ENCODE data around the gene GNAQ. TPM values are rescaled to one million over a fixed set of nuclear protein-coding genes. Genes with fewer than 3 reads are reported as not detected.
"Not testable (repeated sequence)": the region's sequence is repeated elsewhere in the genome, so short reads cannot be mapped to it uniquely, and the experiment has no call there.

Gene GNAQ
- total RNA-seq, 2 donors from 2014 or later = 57.1 to 68.1 TPM

DNA sequence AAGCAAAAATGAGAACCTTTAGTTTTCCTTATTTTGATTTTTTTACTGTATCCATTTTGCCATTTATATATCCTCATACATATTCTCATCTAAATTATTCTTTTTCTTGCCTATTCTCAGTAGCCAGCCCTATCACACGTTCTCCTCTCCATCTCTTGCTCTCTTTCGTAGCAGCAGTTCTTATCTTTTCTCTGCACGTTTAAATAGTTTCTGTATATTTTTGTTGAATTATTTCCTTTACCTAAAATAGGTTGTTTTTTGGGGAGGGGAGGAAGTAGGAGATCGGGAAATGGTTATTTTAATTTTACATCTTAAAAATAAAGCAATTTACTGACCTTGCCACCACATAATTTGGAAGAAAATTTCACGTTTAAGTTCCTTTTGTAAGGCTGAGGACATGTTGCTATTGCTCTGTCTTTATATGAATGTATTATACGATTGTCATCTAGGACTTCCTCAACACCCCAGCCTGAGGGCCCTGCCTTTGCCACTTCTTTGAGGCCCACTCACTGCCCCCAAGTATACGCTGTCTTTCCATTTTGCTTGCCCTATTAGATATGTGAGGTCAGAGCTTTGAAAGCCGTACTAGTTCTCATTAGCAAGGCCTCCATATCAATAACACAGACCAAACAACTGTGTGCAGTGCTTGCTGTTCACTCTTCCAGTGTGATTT is 140.3 kb downstream of the GNAQ start:
- no peak overlapping the region for H3K4me3 Mint-ChIP-seq
- H3K36me3 Mint-ChIP-seq (ENCODE audit: low read depth) = peaks cover 2% of the 10 kb centered on the region
- DNase-seq = no peak
- ATAC-seq = no peak
- peak overlapping the region; percentile 66 for H3K27ac Mint-ChIP-seq
- no peaks in the 10 kb centered on the region for H3K9me3 ChIP-seq (ENCODE audit: control insufficient read depth, low read length, poor library complexity, severe bottlenecking)
- H3K27me3 Mint-ChIP-seq = no peaks in the 10 kb centered on the region
- H3K4me1 Mint-ChIP-seq = peaks cover 21% of the 10 kb centered on the region

DNA sequence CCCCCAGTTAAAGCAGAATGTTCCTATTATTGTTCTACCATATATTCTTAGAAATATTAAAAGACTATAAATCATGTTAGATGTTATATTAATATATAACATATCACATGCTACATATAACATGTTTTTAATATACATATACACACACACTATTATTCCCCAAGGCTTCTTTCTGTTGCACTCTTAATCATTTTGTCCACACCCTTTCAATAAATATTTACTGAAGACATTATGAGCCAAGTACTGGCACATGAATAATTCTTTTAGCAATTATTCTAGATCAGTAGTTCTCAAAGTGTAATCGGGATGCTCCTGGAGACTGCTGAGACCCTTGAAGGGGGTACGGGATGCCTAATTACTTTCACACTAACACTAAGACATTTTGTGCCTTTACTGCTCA is 143.9 kb downstream of the GNAQ start:
- ATAC-seq = no peak
- H3K9me3 ChIP-seq (ENCODE audit: control insufficient read depth, low read length, poor library complexity, severe bottlenecking) = no peaks in the 10 kb centered on the region
- peaks cover 25% of the 10 kb centered on the region for H3K4me1 Mint-ChIP-seq

DNA sequence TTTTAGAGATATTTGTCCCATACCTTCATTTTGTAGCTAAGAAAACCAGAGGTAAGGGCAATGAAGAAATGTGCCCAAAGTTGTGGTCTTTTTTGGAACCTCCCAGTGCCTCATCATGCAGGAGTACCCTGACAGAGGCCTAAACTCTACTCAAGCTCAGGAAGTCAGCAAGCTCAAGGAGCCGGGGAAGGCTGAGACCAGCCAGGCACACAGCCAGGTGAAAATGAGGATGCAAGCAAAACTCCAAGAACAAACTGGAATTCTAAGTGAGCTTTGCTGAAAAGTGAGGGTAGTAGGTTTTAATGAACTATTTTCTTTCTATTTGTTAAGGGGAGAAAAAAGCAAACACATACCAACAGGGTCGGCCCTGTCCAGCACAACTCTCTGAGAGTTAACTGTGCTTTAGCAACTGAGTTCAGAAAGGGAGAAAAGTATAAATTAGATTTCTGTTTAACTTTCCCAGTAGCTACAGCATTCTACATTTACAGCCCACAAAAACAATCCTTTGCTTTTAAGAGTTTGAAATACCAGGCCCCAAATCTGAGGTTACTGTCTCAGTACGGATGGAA is 146.4 kb downstream of the GNAQ start:
- Mint-ChIP-seq H3K4me3 (no peak overlapping the region), H3K36me3 (ENCODE audit: low read depth) (peaks cover 5% of the 10 kb centered on the region), H3K27ac (no peak overlapping the region), H3K27me3 (no peaks in the 10 kb centered on the region), H3K4me1 (peaks cover 16% of the 10 kb centered on the region)
- ATAC-seq (no peak), DNase-seq (no peak)
- H3K9me3 ChIP-seq (ENCODE audit: control insufficient read depth, low read length, poor library complexity, severe bottlenecking) = no peaks in the 10 kb centered on the region

More for the DNA sequence above, 143.9 kb downstream of the GNAQ start:
- DNase-seq = no peak
- H3K4me3 Mint-ChIP-seq = no peak overlapping the region
- no peaks in the 10 kb centered on the region for H3K27me3 Mint-ChIP-seq
- peaks cover 5% of the 10 kb centered on the region for H3K36me3 Mint-ChIP-seq (ENCODE audit: low read depth)
- H3K27ac Mint-ChIP-seq = no peak overlapping the region

DNA sequence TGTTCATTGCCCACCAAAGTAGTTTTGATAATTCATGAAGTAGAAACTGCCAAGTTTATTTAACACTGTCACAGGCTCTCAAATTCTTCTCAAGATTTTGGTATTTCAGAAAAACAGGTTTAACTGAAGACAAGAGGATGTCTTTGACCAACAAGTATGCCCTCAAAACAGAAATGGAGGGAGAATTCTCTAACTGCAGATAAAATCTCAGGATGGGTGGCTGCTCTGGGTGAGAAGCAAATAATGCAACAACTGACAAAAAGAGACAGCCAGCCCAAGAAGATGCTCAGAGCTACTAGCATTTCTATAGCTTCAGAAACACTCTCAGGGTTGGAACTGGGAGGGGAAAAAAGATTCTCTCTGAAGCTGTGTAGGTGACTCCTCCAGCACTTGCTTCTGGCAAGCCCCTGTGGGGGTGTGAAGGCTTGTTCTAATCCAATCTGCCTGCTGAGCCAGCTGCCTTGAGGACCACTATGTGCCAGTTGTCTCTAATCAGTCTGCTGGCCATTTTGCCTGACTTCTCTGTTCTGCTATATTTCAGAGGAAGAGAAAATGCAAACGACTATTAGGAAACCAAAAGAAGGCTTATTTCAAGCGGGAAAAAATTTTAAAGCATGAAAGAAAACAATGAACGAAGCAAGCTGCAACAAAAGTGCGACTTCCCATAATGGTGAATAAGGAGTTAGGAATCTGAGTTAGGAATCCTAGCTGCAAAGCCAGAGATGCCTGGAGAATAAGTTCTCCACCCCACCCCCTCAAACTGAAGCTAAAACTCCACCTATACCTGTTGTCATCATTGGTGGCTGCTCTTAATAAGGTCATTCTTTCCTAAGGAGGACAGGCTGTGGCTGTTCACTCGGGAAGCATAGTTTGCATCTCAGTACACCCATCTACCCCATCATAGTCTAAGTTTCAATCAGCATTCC is 147.5 kb downstream of the GNAQ start:
- Mint-ChIP-seq H3K27ac (peak overlapping the region; percentile 27), H3K4me1 (peaks cover 12% of the 10 kb centered on the region), H3K36me3 (ENCODE audit: low read depth) (peaks cover 3% of the 10 kb centered on the region), H3K4me3 (no peak overlapping the region), H3K27me3 (no peaks in the 10 kb centered on the region)
- no peak for ATAC-seq
- DNase-seq = no peak
- H3K9me3 ChIP-seq (ENCODE audit: control insufficient read depth, low read length, poor library complexity, severe bottlenecking) = no peaks in the 10 kb centered on the region

DNA sequence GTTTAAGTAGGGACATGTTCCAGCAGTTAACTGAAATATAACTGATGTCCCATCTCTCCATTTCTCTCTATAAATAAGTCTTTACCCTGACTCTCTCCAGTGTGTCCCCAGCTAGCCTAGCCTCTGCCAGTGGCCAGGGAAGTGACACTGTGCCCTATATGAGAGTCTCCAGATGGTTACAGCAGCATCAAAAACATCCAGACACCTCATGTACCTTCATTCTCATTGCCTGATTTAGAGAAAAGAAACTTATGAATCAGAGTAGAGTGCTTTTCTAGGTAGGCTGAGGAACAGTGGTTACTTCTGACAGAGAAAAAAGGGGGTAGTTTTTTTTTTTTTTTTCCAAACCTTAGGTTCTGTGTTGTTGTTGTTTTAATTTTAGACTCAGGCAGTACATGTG is 148.5 kb downstream of the GNAQ start:
- H3K27ac Mint-ChIP-seq = no peak overlapping the region
- H3K36me3 Mint-ChIP-seq (ENCODE audit: low read depth) = peaks cover 3% of the 10 kb centered on the region
- no peak overlapping the region for H3K4me3 Mint-ChIP-seq
- no peaks in the 10 kb centered on the region for H3K27me3 Mint-ChIP-seq
- no peaks in the 10 kb centered on the region for H3K9me3 ChIP-seq (ENCODE audit: control insufficient read depth, low read length, poor library complexity, severe bottlenecking)
- ATAC-seq (no peak), DNase-seq (no peak)
- H3K4me1 Mint-ChIP-seq = peaks cover 12% of the 10 kb centered on the region

DNA sequence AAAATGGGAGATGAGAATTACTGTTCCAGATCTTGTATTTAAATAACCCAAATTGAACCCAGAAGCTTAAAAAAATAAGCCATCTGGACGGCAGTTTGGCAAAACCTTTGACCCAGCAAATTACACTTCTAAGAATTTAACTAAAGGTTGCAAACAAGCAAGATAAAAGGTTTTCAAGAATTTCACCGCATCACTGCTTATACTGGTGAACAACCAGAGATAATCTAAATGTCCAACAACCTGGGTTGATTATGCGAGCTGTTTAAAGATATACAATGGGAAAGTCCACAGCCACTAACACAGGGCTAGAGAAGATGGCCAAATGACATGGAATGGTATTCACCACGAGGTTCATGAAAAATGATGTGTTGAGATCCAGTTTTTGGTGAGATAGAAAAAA is 149.3 kb downstream of the GNAQ start:
- no peak overlapping the region for H3K27ac Mint-ChIP-seq
- H3K27me3 Mint-ChIP-seq = no peaks in the 10 kb centered on the region
- peaks cover 17% of the 10 kb centered on the region for H3K4me1 Mint-ChIP-seq
- no peak overlapping the region for H3K4me3 Mint-ChIP-seq
- DNase-seq (no peak), ATAC-seq (no peak)
- H3K9me3 ChIP-seq (ENCODE audit: control insufficient read depth, low read length, poor library complexity, severe bottlenecking) = no peaks in the 10 kb centered on the region
- peaks cover 3% of the 10 kb centered on the region for H3K36me3 Mint-ChIP-seq (ENCODE audit: low read depth)

DNA sequence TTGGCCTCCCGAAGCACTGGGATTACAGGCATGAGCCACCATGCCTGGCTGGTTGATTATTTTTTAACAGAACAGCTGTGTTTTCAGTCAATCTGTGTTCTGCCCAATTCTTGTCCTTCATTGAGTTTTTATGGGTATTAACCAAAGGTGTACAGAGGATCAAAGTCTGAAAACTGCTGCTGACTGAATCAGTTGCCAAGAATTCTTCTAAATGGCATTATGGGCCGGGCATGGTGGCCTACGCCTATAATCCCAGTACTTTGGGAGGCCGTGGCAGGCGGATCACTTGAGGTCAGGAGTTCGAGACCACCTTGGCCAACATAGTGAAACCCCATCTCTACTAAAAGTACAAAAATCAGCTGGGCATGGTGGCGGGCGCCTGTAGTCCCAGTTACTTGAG is 150.0 kb downstream of the GNAQ start:
- ATAC-seq; H3K9me3 ChIP-seq (ENCODE audit: control insufficient read depth, low read length, poor library complexity, severe bottlenecking); DNase-seq; H3K4me3 Mint-ChIP-seq; H3K27me3 Mint-ChIP-seq; H3K36me3 Mint-ChIP-seq (ENCODE audit: low read depth); H3K27ac Mint-ChIP-seq: not testable (repeated sequence)
- peaks cover 17% of the 10 kb centered on the region for H3K4me1 Mint-ChIP-seq

DNA sequence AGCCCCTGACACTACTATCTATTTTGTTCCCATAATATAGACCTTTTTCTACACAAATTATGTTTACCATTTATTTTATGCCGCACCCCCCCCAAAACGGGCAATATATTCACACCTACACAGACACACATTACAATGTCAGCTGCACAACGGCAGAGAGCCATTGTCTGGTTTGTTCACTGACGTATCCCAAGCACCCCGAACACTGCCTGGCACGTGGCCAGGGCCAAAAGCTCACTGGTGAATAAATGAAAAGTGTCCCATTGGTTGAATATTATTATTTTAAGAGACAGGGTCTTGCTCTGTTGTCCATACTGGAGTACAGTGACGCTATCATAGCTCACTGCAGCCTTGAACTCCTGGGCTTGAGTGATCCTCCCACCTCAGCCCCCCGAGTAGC is 150.5 kb downstream of the GNAQ start:
- no peak for DNase-seq
- no peaks in the 10 kb centered on the region for H3K27me3 Mint-ChIP-seq
- H3K36me3 Mint-ChIP-seq (ENCODE audit: low read depth) = peaks cover 3% of the 10 kb centered on the region
- no peaks in the 10 kb centered on the region for H3K9me3 ChIP-seq (ENCODE audit: control insufficient read depth, low read length, poor library complexity, severe bottlenecking)
- H3K27ac Mint-ChIP-seq = no peak overlapping the region
- H3K4me1 Mint-ChIP-seq = peaks cover 17% of the 10 kb centered on the region
- no peak overlapping the region for H3K4me3 Mint-ChIP-seq
- ATAC-seq = no peak

DNA sequence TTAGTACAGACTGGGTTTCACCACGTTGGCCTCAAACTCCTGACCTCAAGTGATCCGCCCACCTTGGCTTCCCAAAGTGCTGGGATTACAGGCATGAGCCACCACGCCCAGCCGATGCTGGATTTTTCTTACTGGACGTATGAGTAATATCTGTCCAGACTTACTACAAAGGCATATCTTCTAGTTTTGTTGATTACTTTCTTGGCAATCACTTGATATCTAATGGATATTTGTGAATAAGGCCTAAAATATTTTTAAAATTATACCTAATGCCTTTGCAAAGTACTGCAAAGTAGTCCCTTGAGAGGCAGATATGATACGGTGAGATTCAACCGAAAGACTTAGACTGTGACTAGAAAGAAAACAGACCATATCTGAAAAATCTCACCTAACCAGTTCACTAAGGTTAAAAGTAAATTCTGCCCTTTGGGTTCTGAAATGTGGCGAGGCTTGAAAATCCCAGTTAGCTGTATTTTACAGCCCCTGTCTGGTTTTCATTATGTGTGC is 152.1 kb downstream of the GNAQ start:
- Mint-ChIP-seq H3K27me3 (no peaks in the 10 kb centered on the region), H3K27ac (no peak overlapping the region), H3K4me1 (peaks cover 18% of the 10 kb centered on the region), H3K4me3 (no peak overlapping the region), H3K36me3 (ENCODE audit: low read depth) (peaks cover 3% of the 10 kb centered on the region)
- DNase-seq (no peak), ATAC-seq (no peak)
- H3K9me3 ChIP-seq (ENCODE audit: control insufficient read depth, low read length, poor library complexity, severe bottlenecking) = no peaks in the 10 kb centered on the region

DNA sequence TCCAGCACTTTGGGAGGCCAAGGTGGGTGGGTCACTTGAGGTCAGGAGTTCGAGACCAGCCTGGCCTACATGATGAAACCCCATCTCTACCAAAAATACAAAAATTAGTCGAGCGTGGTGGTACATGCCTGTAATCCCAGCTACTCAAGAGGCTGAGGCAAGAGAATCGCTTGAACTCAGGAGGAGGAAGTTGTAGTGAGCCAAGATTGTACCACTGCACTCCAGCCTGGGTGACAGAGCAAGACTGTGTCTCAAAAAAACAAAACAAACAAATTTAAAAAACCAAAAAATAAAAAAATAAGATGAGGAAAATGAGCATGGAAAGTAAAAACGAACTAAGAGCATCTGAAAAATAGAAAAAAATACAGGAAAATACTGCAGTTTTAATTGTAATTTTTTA is 152.8 kb downstream of the GNAQ start:
- H3K4me3 Mint-ChIP-seq; ATAC-seq; DNase-seq; H3K36me3 Mint-ChIP-seq (ENCODE audit: low read depth); H3K27ac Mint-ChIP-seq; H3K27me3 Mint-ChIP-seq; H3K9me3 ChIP-seq (ENCODE audit: control insufficient read depth, low read length, poor library complexity, severe bottlenecking): not testable (repeated sequence)
- H3K4me1 Mint-ChIP-seq = peaks cover 17% of the 10 kb centered on the region

DNA sequence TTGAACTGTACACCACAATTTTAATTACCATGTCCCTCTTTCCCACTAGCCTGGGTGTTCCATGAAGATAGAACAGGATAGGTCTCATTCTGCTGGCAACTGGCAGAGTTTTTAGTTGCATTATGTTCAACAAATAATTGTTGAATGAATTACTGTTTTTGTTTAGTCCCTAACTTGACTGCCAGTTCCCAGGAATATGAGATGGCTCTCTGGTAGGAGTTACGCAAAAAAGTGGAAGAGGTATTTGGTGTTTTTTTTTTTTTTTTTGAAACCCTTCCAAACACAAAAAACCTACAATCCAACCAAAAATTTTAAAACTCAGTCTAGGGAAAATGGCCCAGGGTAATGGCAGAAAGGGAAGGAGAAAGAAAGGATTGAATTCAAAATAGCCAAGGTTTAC is 153.6 kb downstream of the GNAQ start:
- ATAC-seq (no peak), DNase-seq (no peak)
- H3K36me3 Mint-ChIP-seq (ENCODE audit: low read depth) = no peaks in the 10 kb centered on the region
- H3K27me3 Mint-ChIP-seq = no peaks in the 10 kb centered on the region
- no peak overlapping the region for H3K27ac Mint-ChIP-seq
- no peaks in the 10 kb centered on the region for H3K9me3 ChIP-seq (ENCODE audit: control insufficient read depth, low read length, poor library complexity, severe bottlenecking)
- H3K4me3 Mint-ChIP-seq = no peak overlapping the region
- peaks cover 16% of the 10 kb centered on the region for H3K4me1 Mint-ChIP-seq

DNA sequence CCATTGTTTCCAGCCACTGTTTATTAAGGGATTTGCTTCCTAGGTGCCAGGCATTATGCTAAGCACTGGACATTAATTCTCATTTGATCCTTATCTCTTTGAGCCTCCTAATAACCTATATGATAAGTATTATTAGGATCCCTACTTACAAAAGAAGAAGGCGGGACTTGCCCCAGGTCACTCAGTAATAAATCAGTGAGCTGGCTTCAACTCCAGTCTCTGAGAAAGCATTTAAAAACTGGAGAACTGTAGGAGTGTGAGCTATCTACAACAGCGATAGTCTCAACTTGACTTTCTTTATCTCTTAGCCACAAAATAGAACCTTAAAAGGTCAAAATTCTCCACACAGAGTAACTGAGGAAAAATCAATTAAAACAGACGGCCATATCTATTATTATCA is 155.0 kb downstream of the GNAQ start:
- no peak overlapping the region for H3K4me3 Mint-ChIP-seq
- no peak overlapping the region for H3K27ac Mint-ChIP-seq
- H3K27me3 Mint-ChIP-seq = no peaks in the 10 kb centered on the region
- H3K9me3 ChIP-seq (ENCODE audit: control insufficient read depth, low read length, poor library complexity, severe bottlenecking) = no peaks in the 10 kb centered on the region
- H3K4me1 Mint-ChIP-seq = peaks cover 22% of the 10 kb centered on the region
- H3K36me3 Mint-ChIP-seq (ENCODE audit: low read depth) = no peaks in the 10 kb centered on the region
- no peak for ATAC-seq
- no peak for DNase-seq

DNA sequence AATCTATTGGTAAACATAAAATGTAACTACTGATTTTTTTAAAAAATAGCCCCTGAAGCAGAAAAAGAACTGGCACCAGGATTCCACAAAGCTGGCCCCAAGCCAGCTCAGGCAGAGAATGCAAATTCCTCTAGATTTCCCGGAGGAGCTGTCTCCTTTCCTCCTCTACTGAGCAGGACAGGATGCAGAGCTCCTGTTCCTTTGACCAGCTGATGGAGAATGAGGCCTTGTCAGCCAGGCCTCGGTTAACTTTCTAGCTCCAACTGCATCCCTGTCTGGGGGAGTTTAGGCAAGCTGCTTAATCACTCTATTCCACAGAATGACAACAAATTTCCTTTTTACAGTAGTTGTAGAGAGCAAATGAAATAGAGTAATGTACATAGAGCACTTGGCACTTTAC is 155.5 kb downstream of the GNAQ start:
- Mint-ChIP-seq H3K4me3 (no peak overlapping the region), H3K36me3 (ENCODE audit: low read depth) (no peaks in the 10 kb centered on the region), H3K4me1 (peaks cover 21% of the 10 kb centered on the region), H3K27me3 (no peaks in the 10 kb centered on the region), H3K27ac (no peak overlapping the region)
- no peak for ATAC-seq
- DNase-seq = no peak
- no peaks in the 10 kb centered on the region for H3K9me3 ChIP-seq (ENCODE audit: control insufficient read depth, low read length, poor library complexity, severe bottlenecking)

Measured in T-helper 17 cell (primary cell).